ENCODE measurements around the gene C16orf46. TPM values are rescaled to one million over a fixed set of nuclear protein-coding genes. Genes with fewer than 3 reads are reported as not detected.

The C16orf46 gene
- total and polyA plus RNA-seq, 9 of the 15 experiments (the other 6 are each of a cell fraction or from before 2014, with no cell fraction given): 0.10 to 0.98 (median 0.41) TPM; not detected in 1

DNA sequence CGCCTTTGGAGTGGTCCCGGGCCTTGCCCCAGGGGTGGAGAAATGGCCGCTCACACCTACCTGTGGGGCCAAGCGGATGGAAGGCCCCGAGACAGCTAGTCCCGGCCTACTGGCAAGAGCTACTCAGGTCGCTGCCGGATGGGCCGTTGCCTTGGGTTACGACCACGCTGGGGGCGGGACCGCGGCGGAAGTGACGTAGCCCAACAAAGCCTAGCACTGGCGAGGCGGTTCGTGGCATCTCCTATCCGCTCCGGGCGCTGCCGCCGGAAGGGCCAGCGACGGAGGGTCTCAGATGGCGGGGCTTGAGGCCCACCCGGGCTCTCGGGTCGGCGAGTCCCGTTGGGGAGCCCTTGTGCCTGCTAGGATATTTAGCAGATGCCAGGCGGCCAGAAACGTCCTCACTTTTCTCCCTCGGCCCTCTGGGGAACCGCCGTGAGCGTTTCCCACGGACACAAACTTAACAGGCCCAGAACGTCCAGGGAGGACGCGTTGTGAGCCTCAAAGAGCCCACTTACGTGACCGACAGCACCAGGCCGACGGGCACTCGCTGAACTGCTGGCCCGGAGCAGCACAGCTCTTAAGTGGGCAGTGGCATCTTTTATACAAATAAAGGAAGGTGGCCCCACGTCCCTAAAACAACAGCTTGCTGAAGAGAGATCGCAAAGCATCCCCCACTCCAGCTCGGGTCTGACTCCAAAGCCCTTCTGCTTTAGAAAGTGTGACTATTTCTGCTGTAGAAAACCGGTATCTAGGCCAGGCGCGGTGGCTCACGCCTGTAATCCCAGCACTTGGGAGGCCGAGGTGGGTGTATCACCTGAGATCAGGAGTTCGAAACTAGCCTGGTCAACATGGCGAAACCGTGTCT is at the start of gene C16orf46 (continued):
- no peak for TF ChIP-seq REST (IDR thresholded peaks at IDR 0.05; ENCODE audit: borderline replicate concordance)
- TF ChIP-seq REST (CRISPR knock-in tag; IDR thresholded peaks at IDR 0.05; ENCODE audit: low read depth): peak; percentile 69
- peak; percentile 77; the same call in 1 of the 2 replicates for TF ChIP-seq ZBTB9 (CRISPR knock-in tag; IDR thresholded peaks at IDR 0.05)
- TF ChIP-seq TOE1 (IDR thresholded peaks at IDR 0.05; ENCODE audit: borderline replicate concordance): peak; percentile 19; the same call in 1 of the 2 replicates
- TF ChIP-seq TOE1 (CRISPR knock-in tag; IDR thresholded peaks at IDR 0.05; ENCODE audit: borderline replicate concordance, low read depth): no peak
- TF ChIP-seq CXXC5 (CRISPR knock-in tag; IDR thresholded peaks at IDR 0.05): peak; percentile 86
- TF ChIP-seq ZKSCAN3 (CRISPR knock-in tag; IDR thresholded peaks at IDR 0.05): no peak
- peak; percentile 83; the same call in 1 of the 2 replicates for TF ChIP-seq C11orf30 (IDR thresholded peaks at IDR 0.05; ENCODE audit: low read depth)
- TF ChIP-seq RCOR1 (IDR thresholded peaks at IDR 0.05; ENCODE audit: borderline replicate concordance in 1 of 2, low read depth in 2 of 2, low read length in 2 of 2): peak; percentile 16 to 33; a peak in 1 of 4 replicates
- TF ChIP-seq, protein P1, sequence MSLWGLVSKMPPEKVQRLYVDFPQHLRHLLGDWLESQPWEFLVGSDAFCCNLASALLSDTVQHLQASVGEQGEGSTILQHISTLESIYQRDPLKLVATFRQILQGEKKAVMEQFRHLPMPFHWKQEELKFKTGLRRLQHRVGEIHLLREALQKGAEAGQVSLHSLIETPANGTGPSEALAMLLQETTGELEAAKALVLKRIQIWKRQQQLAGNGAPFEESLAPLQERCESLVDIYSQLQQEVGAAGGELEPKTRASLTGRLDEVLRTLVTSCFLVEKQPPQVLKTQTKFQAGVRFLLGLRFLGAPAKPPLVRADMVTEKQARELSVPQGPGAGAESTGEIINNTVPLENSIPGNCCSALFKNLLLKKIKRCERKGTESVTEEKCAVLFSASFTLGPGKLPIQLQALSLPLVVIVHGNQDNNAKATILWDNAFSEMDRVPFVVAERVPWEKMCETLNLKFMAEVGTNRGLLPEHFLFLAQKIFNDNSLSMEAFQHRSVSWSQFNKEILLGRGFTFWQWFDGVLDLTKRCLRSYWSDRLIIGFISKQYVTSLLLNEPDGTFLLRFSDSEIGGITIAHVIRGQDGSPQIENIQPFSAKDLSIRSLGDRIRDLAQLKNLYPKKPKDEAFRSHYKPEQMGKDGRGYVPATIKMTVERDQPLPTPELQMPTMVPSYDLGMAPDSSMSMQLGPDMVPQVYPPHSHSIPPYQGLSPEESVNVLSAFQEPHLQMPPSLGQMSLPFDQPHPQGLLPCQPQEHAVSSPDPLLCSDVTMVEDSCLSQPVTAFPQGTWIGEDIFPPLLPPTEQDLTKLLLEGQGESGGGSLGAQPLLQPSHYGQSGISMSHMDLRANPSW (CRISPR knock-in tag; IDR thresholded peaks at IDR 0.05): peak; percentile 61; the same call in 1 of the 2 replicates
- no peak for TF ChIP-seq ZNF41 (CRISPR knock-in tag; conservative IDR thresholded peaks at IDR 0.05)
- peak; percentile 42; the same call in 1 of the 2 replicates for TF ChIP-seq FOSL1 (tag; conservative IDR thresholded peaks at IDR 0.05)
- no peak for TF ChIP-seq CBX8 (IDR thresholded peaks at IDR 0.05; ENCODE audit: borderline replicate concordance, extremely low read depth, low read depth, low read length, poor library complexity, severe bottlenecking)
- TF ChIP-seq CSDE1 (IDR thresholded peaks at IDR 0.05): peak in 1 of 2 experiments; percentile 94; a peak in 2 of 4 replicates
